DND-41 (cell line): ENCODE data around the gene PRR29.
A peak's percentile ranks its signal among the peaks of the same experiment; 100 is the strongest.

Experiments used
- ATAC-seq: fragments of 200-7000 bp; cut with Tn5 transposase; 3 replicates; pipeline ENCODE4 v1.9.1; 2021; ENCODE audit warnings: low read depth; ENCODE audit not compliant: insufficient read depth
- DNase-seq: peaks from one replicate; pipeline ENCODE4 v3.0.0-alpha.2; 2020
- H2AFZ ChIP-seq: 2 replicates; pipeline ENCODE4 v1.6.0; 2012; ENCODE audit warnings: low read depth, low read length
- H3K27ac ChIP-seq: 2 replicates; pipeline ENCODE4 v1.5.1; 2012; ENCODE audit warnings: low read length, inconsistent platforms
- H3K27me3 ChIP-seq: fragments of 200-600 bp; sonication (generic); 2 replicates; pipeline ENCODE4 v1.6.0; 2012; ENCODE audit warnings: low read length, mild to moderate bottlenecking, inconsistent platforms; ENCODE audit not compliant: insufficient read depth, poor library complexity
- H3K36me3 ChIP-seq: 2 replicates; pipeline ENCODE4 v1.5.1; 2012; ENCODE audit warnings: low read length, inconsistent platforms; ENCODE audit not compliant: insufficient read depth
- H3K4me1 ChIP-seq: 2 replicates; pipeline ENCODE4 v1.5.1; 2012; ENCODE audit warnings: mild to moderate bottlenecking, low read length; ENCODE audit not compliant: insufficient read depth
- H3K4me2 ChIP-seq: 2 replicates; pipeline ENCODE4 v1.6.0; 2012; ENCODE audit warnings: mild to moderate bottlenecking, moderate library complexity, low read length, inconsistent platforms; ENCODE audit not compliant: insufficient read depth
- H3K4me3 ChIP-seq, 2 experiments: fragments of 200-600 bp in 1 of 2; shearing (Covaris generic) in 1 of 2; 2 replicates each; pipeline ENCODE4 v1.5.1; 2012 to 2016; ENCODE audit warnings: inconsistent platforms in 2 of 2, low read length in 2 of 2, mild to moderate bottlenecking in 2 of 2, low read depth in 1 of 2, moderate library complexity in 1 of 2
- H3K79me2 ChIP-seq: 2 replicates; pipeline ENCODE4 v1.6.0; 2012; ENCODE audit warnings: low read length, inconsistent platforms; ENCODE audit not compliant: insufficient read depth
- H3K9ac ChIP-seq: 2 replicates; pipeline ENCODE4 v1.6.0; 2012; ENCODE audit warnings: low read depth, mild to moderate bottlenecking, inconsistent platforms, low read length, moderate library complexity
- H3K9me3 ChIP-seq: 2 replicates; pipeline ENCODE4 v1.5.1; 2012; ENCODE audit warnings: low read length, moderate library complexity, mild to moderate bottlenecking, inconsistent platforms; ENCODE audit not compliant: insufficient read depth, severe bottlenecking
- H4K20me1 ChIP-seq: 2 replicates; pipeline ENCODE4 v1.6.0; 2012; ENCODE audit warnings: low read length; ENCODE audit not compliant: insufficient read depth
- EZH2 ChIP-seq: IDR thresholded peaks from 3 replicates; pipeline ENCODE4 v1.6.1; 2012; ENCODE audit warnings: borderline replicate concordance, low read depth, mild to moderate bottlenecking, moderate library complexity, low read length, inconsistent platforms; ENCODE audit not compliant: severe bottlenecking
- TF ChIP-seq, protein P1 (sequence below): IDR thresholded peaks from 2 replicates; pipeline ENCODE4 v1.5.1; 2012; ENCODE audit warnings: borderline replicate concordance, low read length, moderate library complexity, mild to moderate bottlenecking; ENCODE audit not compliant: poor library complexity, severe bottlenecking; ENCODE audit errors: extremely low read depth

Gene PRR29

DNA sequence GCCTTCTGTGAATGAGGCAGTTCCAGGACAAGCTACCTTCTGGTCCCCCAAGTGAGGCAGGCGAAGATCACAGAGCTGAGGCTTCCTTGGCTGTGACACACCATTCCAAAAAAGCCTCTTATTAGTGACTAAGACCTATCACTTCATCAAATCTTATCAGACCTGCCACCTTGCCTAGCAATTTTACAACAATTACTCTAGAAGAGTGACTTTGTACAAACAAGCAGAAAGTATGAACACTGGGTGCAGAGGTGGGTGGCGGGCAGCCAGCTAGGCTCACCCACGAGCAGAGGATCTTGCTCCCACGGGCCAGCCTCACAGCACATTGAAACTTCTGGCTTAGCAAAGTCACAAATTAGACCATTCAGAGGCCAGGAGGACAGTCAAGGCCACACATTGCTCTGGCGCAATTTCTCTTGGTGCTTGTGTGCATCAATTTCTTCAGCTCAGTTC is 24.5 kb downstream of the PRR29 start:
- Histone ChIP-seq H3K9ac (no peak overlapping the region), H3K9me3 (no peaks in the 10 kb centered on the region), H3K4me3 (no peak overlapping the region), H3K27me3 (no peaks in the 10 kb centered on the region), H4K20me1 (no peaks in the 10 kb centered on the region), H3K4me2 (no peak overlapping the region), H3K4me1 (peaks cover 58% of the 10 kb centered on the region), H3K36me3 (no peaks in the 10 kb centered on the region), H3K27ac (0 out of 2 replicates have a peak overlapping the region, but pooled peaks have one; percentile 29), H3K79me2 (peaks cover 25% of the 10 kb centered on the region), H2AFZ (no peak overlapping the region)
- DNase-seq (no peak), ATAC-seq (no peak)
- TF ChIP-seq, protein P1, sequence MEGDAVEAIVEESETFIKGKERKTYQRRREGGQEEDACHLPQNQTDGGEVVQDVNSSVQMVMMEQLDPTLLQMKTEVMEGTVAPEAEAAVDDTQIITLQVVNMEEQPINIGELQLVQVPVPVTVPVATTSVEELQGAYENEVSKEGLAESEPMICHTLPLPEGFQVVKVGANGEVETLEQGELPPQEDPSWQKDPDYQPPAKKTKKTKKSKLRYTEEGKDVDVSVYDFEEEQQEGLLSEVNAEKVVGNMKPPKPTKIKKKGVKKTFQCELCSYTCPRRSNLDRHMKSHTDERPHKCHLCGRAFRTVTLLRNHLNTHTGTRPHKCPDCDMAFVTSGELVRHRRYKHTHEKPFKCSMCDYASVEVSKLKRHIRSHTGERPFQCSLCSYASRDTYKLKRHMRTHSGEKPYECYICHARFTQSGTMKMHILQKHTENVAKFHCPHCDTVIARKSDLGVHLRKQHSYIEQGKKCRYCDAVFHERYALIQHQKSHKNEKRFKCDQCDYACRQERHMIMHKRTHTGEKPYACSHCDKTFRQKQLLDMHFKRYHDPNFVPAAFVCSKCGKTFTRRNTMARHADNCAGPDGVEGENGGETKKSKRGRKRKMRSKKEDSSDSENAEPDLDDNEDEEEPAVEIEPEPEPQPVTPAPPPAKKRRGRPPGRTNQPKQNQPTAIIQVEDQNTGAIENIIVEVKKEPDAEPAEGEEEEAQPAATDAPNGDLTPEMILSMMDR = no peak
- TF ChIP-seq EZH2 = no peak

DNA sequence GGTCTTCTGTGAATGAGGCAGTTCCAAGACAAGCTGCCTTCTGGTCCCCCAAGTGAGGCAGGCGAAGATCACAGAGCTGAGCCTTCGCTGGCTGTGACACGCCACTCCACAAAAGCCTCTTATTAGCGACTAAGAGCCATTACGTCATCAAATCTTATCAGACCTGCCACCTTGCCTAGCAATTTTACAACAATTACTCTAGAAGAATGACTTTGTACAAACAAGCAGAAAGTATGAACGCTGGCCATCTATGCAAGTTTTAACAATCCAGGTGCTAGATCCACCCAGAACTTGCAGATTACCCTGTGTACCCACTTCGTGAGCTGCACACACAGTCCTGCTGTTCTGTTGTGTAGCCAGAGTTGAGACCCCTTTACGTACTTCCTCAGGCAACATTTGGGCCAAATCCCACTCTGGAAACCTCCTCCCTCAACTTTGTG is 26.1 kb downstream of the PRR29 start:
- peaks cover 44% of the 10 kb centered on the region for H3K4me1 ChIP-seq
- H3K9me3 ChIP-seq = no peaks in the 10 kb centered on the region
- DNase-seq (no peak), ATAC-seq (no peak)
- no peaks in the 10 kb centered on the region for H3K27me3 ChIP-seq
- peaks cover 12% of the 10 kb centered on the region for H3K79me2 ChIP-seq
- H3K36me3 ChIP-seq = no peaks in the 10 kb centered on the region
- TF ChIP-seq, protein P1 = no peak
- TF ChIP-seq EZH2 = no peak
- H3K4me3 ChIP-seq = no peak overlapping the region
- H3K9ac ChIP-seq = no peak overlapping the region
- peak overlapping the region; percentile 16; the same call in 1 of the 2 replicates for H3K27ac ChIP-seq
- no peak overlapping the region for H3K4me2 ChIP-seq
- no peaks in the 10 kb centered on the region for H4K20me1 ChIP-seq
- H2AFZ ChIP-seq = no peak overlapping the region

- Histone ChIP-seq H2AFZ (0 out of 2 replicates have a peak overlapping the region, but pooled peaks have one; percentile 59), H3K4me1 (peaks cover 36% of the 10 kb centered on the region), H3K4me3 (no peak overlapping the region), H3K4me2 (no peak overlapping the region), H3K9me3 (no peaks in the 10 kb centered on the region), H3K27me3 (no peaks in the 10 kb centered on the region), H3K36me3 (no peaks in the 10 kb centered on the region), H3K79me2 (peaks cover 4% of the 10 kb centered on the region), H4K20me1 (no peaks in the 10 kb centered on the region), H3K9ac (no peak overlapping the region), H3K27ac (no peak overlapping the region; the same call in 1 of the 2 replicates)
- ATAC-seq (no peak), DNase-seq (no peak)
- TF ChIP-seq, protein P1 = no peak
- no peak for TF ChIP-seq EZH2
These were observed 26.9 kb downstream of the PRR29 start for GRCh38 chr17:64024781-64025731.
